VCaP (cell line): ENCODE data around the gene ZFPL1.

ENCODE experiments used
- H3K27ac ChIP-seq: fragments of 450-650 bp; 2 replicates; pipeline ENCODE4 v1.5.1; 2017
- TF ChIP-seq, protein P1 (sequence below): fragments of 450-650 bp; conservative IDR thresholded peaks from 2 replicates; pipeline ENCODE4 v1.5.1; 2017; ENCODE audit warnings: mild to moderate bottlenecking, moderate library complexity

The ZFPL1 gene

DNA sequence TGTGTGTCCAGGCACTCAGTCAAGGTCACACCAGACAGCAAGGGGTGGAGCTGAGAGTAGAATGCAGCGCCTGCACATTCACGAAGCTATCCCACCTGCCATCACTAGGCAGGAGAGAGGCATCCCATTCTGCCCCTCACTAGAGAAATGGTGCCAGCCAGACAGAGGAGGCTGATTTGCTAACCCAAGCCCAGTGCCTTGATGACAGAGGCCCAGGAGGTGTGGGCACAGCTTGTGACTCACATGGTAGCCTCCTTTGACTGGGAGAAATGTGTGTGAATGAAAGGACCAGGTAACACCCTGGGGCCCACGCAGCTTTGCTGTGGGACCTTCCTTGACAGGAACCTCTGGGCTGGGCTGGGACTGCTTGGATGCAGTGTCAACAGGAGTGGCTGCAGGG, 20.5 kb upstream of the ZFPL1 start:
- TF ChIP-seq, protein P1, sequence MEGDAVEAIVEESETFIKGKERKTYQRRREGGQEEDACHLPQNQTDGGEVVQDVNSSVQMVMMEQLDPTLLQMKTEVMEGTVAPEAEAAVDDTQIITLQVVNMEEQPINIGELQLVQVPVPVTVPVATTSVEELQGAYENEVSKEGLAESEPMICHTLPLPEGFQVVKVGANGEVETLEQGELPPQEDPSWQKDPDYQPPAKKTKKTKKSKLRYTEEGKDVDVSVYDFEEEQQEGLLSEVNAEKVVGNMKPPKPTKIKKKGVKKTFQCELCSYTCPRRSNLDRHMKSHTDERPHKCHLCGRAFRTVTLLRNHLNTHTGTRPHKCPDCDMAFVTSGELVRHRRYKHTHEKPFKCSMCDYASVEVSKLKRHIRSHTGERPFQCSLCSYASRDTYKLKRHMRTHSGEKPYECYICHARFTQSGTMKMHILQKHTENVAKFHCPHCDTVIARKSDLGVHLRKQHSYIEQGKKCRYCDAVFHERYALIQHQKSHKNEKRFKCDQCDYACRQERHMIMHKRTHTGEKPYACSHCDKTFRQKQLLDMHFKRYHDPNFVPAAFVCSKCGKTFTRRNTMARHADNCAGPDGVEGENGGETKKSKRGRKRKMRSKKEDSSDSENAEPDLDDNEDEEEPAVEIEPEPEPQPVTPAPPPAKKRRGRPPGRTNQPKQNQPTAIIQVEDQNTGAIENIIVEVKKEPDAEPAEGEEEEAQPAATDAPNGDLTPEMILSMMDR = no peak
- no peak overlapping the region for H3K27ac ChIP-seq

DNA sequence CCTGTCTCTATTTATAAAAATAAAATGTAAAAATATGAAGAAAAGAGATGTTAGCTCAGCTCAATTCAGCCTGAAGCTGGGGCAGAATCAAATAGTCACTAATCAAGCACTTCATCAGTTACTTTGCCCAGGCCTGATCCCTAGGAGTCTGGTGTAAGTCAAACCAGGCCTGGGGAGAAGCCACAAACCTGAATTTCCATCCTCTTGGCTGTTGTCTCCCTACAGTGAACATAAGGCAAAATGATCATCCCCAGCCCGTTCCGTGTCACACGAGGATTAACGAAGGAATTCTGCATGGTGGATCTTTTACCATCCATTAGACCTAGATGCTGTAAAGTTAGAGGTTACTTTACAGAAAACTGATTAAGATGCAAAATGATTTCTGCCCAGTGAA, 19.2 kb upstream of the ZFPL1 start:
- TF ChIP-seq, protein P1 = no peak
- H3K27ac ChIP-seq = no peak overlapping the region

DNA sequence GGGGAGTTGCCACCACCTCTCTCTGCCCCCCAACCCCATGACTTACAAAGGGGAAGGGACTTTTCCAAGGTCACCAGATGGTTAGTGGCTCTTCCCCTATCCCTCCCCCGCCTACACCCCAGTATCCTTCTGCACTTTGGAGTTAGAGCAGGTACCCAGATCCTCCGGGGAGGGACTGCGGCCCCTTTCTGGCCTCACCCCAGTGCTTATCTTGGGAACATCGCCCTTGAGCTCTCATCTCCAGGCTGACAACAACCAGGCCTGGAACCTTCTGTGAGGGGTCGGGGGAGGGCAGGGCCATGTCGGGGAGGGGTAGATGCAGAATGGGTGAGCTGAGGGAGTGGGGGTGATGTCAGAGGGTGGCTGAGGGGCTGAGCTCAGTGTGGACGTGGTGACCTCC, 18.2 kb upstream of the ZFPL1 start:
- TF ChIP-seq, protein P1 = no peak
- H3K27ac ChIP-seq = no peak overlapping the region

DNA sequence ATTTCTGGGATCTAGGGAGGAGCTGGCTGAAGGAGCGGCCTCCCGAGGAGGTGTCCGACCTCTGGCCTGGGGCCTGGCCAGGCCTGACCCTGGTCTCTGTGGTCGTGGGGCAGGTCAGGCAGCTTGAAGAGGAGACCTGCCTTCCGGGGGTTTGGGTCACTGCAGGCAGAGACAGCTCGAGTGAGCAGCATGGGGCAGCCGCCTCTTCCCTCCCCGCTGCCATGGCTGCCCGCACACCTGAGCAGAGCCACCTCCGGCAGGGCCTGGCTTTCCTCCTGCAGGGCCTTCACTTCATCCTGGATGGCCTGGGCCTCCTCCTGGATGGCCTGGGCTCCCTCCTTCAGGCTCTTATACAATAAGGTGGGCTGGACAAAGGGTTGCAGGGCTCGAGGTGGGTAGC, 17.7 kb upstream of the ZFPL1 start:
- TF ChIP-seq, protein P1 = no peak
- H3K27ac ChIP-seq = no peak overlapping the region

DNA sequence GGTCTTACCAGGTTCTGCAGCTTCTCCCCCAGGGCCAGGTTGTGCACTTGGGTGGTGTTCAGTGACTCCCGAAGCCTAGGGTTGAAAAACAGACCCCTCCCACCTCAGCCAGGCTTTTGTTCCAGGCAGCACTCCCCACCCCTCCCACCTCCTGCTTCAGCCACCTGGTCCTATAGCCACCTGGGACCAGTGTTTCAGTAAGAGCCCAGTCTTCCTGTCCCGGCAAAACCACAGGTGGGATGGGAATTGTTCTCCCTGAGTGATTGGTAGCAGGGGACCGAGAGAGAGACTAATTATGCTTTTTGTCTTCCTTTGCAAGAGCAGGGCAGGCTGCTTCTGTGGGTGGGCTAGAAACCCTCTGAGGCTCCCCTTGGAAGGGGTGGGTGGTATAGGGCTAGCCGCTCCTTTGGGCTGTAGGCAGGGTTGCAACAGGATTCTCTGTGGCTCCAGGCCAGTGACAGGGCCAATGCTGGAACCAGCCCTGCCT, 17.2 kb upstream of the ZFPL1 start:
- H3K27ac ChIP-seq = no peak overlapping the region
- TF ChIP-seq, protein P1 = no peak

DNA sequence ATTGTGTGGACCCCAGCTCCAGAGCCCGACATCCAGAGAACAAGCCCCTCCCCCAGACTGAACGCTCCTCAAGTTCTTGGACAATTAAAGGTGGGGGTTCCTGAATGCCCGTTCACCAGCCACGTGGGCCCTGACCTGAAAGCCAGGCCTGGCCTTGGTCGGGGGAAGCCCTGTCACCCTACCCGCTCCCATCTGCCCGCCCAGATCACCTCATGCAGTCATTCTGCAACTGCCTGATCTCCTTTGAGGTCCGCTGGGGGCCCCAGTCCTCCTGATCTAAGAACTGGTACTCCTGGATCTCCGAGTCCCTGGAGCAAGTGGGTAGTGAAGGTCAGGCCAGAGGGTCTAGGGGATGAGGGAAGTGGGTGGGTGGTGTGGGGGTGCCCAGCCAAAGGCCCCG, 16.6 kb upstream of the ZFPL1 start:
- TF ChIP-seq, protein P1 = no peak
- no peak overlapping the region for H3K27ac ChIP-seq

DNA sequence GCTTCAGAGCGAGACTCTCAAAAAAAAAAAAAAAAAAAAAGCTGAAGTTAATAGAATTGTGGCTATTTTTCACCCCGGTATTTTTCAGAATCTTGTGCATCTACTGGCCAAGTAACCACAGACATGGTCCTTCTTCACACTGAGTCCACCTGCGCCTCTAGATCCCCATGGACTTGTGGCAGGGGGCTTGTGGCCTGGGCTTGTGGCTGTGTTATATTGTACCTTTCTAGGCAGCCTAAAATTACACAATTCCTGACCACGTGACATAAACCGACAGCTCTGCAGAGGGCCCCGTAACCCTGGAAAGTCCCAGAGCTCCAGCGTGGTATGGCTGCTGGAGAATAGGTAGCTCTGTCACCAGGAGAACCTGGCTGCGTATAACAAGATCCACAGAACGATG, 14.8 kb upstream of the ZFPL1 start:
- TF ChIP-seq, protein P1 = no peak
- no peak overlapping the region for H3K27ac ChIP-seq
